ENCODE data around the gene SLC5A2.

GRCh38 chr16:31461201-31461920, 21.6 kb upstream of the SLC5A2 start:
- TF ChIP-seq OSR1 (CRISPR knock-in tag; IDR thresholded peaks at IDR 0.05) (no peak), RARB (CRISPR knock-in tag; IDR thresholded peaks at IDR 0.05) (no peak), POU6F1 (CRISPR knock-in tag; IDR thresholded peaks at IDR 0.05; ENCODE audit: borderline replicate concordance, low read depth) (no peak), ESRRG (CRISPR knock-in tag; IDR thresholded peaks at IDR 0.05) (no peak), ZFP3 (CRISPR knock-in tag; IDR thresholded peaks at IDR 0.05) (no peak), ZNF565 (CRISPR knock-in tag; conservative IDR thresholded peaks at IDR 0.05; ENCODE audit: low read depth) (no peak), PATZ1 (CRISPR knock-in tag; IDR thresholded peaks at IDR 0.05; ENCODE audit: borderline replicate concordance) (no peak), ZFP30 (CRISPR knock-in tag; IDR thresholded peaks at IDR 0.05) (no peak)

All from SK-N-SH treated with all-trans-retinoic acid at 6 μM for 48 hours (cell line).